ENCODE data around the gene GNLY.

The GNLY gene

DNA sequence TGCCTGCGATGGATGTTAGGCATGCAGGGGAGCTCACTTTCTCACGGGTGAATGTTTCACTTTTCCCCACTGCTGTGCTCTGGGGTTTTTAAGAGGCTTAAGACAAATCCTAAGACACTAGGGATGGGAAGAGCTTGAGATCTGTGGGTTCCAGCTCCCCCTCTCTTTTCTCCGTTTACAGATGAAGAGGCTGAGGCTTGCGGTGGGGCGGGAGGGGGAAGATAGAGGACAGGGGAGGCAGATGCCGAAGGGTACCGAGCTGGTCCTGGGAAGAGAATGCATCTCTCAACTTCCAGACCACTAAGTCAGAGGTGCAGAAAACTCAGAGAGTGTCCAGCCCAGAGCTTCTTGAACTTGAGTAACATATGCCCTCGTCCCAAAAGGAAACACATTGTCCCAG lies 51.5 kb downstream of the GNLY start:
- no peak for DNase-seq (ENCODE audit: low spot score)

DNA sequence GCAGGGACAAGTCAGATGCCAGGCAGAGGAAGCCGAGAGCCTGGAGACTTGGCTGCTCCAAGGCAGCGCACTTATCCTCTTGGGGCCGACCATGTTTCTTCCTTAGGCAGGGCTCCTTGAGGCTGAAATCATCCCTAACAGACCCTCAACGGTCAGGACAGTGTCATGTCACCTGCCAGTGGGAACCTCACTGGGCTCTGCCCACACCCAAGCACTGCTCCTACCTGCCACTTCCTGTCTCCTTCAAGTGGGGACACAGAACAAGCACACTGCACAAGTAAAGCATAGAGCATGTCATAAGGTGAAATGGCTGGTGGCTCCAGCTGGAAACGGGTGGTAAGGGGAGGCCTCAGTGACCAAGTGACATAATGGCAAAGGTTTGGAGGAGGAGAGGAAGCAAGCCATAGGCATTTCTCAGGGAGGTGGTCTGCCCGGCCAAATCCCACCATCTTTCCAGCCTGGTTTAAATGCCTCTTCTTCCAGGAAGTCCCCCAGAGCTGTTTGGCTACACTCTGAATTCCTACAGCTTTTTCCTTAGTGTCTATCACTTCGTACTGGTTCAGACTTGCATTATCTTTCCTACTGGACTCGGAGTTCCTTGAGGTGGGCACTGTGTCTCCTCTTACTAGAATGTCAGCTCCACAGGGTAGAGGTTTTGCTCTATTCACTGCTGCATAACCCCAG lies 52.3 kb downstream of the GNLY start:
- DNase-seq (ENCODE audit: low spot score) = no peak

DNA sequence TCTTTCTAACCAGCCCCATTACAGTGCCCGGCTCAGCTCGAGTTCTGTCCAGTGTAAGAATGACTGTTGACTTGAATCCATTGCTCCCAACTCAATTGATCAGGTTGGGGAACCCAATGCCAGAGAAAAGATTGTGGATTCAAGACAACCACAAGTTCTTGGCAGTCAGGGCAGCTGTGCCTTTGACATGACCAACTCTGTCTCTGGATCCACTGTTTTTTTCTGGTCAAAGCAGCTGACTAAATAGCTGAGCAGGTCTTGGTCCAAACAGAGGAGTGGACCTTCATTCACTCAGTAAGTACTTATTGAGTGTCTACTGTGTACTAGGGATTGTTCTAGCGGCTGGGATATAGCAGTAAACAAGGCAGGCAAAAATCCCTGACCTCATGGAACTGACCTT lies 53.3 kb downstream of the GNLY start:
- no peak for DNase-seq (ENCODE audit: low spot score)

DNA sequence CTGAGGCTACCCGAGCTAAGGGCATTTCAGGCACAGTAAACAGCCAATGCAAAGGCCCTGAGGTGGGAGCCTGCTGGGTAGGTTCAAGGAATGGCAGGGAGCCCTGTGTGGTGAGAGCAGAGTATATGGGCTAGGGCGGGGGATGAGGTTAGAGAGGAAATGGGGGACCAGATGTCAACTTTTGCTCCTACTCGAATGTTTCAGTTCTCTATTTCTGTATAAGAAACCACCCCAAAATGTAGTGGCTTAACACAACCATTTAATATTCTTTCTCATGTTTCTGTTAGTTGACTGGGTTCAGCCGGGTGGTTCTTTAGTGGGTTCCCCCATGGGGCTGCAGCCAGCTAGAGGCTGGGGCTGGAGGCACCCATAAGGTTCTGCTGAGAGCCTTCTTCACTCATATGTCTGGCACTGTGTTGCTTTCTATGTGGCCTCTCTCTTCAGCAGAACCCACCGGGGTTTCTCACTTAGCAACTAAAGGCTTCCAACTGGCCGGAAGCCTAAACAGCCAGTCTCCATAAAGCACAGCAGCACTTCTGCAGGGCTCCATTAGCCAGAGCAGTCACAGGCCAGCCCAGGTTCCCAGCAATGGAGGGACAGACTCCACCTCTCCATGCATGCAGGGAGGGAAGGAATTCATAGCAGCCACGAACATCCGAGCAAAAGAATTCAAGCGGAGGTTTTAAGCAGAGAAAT lies 54.0 kb downstream of the GNLY start:
- DNase-seq (ENCODE audit: low spot score) = no peak

All from AG20443 (cell line).